HG03457 (cell line): ENCODE data around the gene IL1B.

Source experiments
- ATAC-seq: cut with Tn5 transposase; IDR thresholded peaks from one replicate; pipeline ENCODE4 v1.9.1; 2021; ENCODE audit warnings: moderate number of reproducible peaks; ENCODE audit not compliant: unreplicated experiment

Gene IL1B

GRCh38 chr2:112787294-112787693 lies 49.3 kb downstream of the IL1B start:
- ATAC-seq = no peak

GRCh38 chr2:112784199-112785189 lies 52.1 kb downstream of the IL1B start, which contains the start of gene IL1A:
IL1A (minus strand) TSS chr2:112784493; CDS start chr2:112783770, 723 bp downstream.
- ATAC-seq = no peak

DNA sequence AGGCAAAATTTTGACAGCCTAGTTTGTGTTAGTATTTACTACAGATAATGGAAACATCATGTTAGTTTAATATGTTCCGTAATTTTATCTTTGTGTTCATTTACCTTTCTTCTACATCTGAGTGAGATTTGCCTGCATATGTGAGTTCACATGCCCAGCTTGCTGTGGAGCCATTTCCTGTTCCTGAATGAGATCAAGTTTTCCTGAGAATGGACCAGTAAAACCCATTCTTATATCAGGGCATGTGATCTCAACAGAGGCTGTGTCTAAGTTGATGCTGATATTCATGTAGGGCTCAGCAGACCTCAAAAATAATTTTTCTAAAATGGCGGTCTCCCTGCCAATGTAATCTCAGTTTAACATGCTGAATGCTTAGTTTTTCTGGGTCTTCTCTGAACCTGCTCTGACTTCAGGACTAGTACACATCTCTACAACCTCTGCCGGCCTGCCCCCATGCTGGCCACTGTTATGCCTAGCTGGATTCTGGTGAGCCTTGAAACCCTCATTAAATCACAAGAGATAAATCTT lies 53.3 kb downstream of the IL1B start:
- no peak for ATAC-seq

GRCh38 chr2:112782234-112782799 lies 54.3 kb downstream of the IL1B start:
- peak; percentile 61 for ATAC-seq
